B cell (primary cell): Measurements from ENCODE around the gene PTPRG. TPM values are rescaled to one million over a fixed set of nuclear protein-coding genes. Genes with fewer than 3 reads are reported as not detected.

Experiments used
- ATAC-seq: fragments of 200-7000 bp; cut with Tn5 transposase; one replicate; pipeline ENCODE4 v1.10.0; 2021; ENCODE audit warnings: low read depth, mild to moderate bottlenecking, moderate number of reproducible peaks, moderate library complexity
- CTCF ChIA-PET: fragments of 350-600 bp; sonication (Branson Sonifier 250); formaldehyde crosslinking; loops from one replicate; lab custom pipeline; 2021; ENCODE audit warnings: antibody characterized with exemption, inconsistent platforms; lab: Charles Lee
- POLR2A ChIA-PET: fragments of 350-600 bp; sonication (Branson Sonifier 250); formaldehyde crosslinking; loops from one replicate; lab custom pipeline; 2021; ENCODE audit warnings: antibody characterized with exemption; lab: Charles Lee
- DNase-seq: peaks from one replicate; pipeline ENCODE4 v3.0.0; 2013
- H2AFZ ChIP-seq: 2 replicates; pipeline ENCODE4 v1.6.1; 2012; ENCODE audit warnings: mild to moderate bottlenecking, low read depth, low read length; ENCODE audit not compliant: insufficient read depth, poor library complexity, severe bottlenecking
- H3K27ac ChIP-seq, 2 donors: 1 replicate in 1 of 2; 2 replicates in 1 of 2; pipeline ENCODE4 v1.5.1; 2012 to 2013; ENCODE audit warnings: low read length in 2 of 2, mild to moderate bottlenecking in 2 of 2, moderate library complexity in 1 of 2
- H3K27me3 ChIP-seq, 4 experiments: fragments of 200-600 bp in 1 of 4; sonication (generic) in 1 of 4; replicated peaks in 1 of 4; 1 replicate in 2 of 4; 2 replicates in 2 of 4; pipeline versions ENCODE4 v1.6.1 to v1.7.0; 2013 to 2016; ENCODE audit warnings: low read length in 3 of 4, mild to moderate bottlenecking in 2 of 4, mixed read lengths in 1 of 4, moderate library complexity in 1 of 4; ENCODE audit not compliant: insufficient read depth in 4 of 4, control insufficient read depth in 3 of 4; ENCODE audit errors: control extremely low read depth in 1 of 4
- H3K36me3 ChIP-seq, 2 experiments: replicated peaks in 1 of 2; 1 replicate in 1 of 2; 2 replicates in 1 of 2; pipeline versions ENCODE4 v1.6.1 to v1.7.1; 2013; ENCODE audit warnings: low read length in 1 of 2; ENCODE audit not compliant: insufficient read depth in 2 of 2, control insufficient read depth in 1 of 2; ENCODE audit errors: control extremely low read depth in 1 of 2, extremely low read depth in 1 of 2
- H3K4me1 ChIP-seq, 2 donors: fragments of 200-600 bp in 1 of 2; sonication (generic) in 1 of 2; 1 replicate in 1 of 2; 2 replicates in 1 of 2; pipeline versions ENCODE4 v1.5.1 to v1.6.1; 2013 to 2017; ENCODE audit warnings: low read length in 2 of 2; ENCODE audit not compliant: control insufficient read depth in 2 of 2, insufficient read depth in 2 of 2
- H3K4me2 ChIP-seq: replicated peaks from 2 replicates; pipeline ENCODE3; 2012; ENCODE audit warnings: mild to moderate bottlenecking, low read depth, low read length; ENCODE audit not compliant: poor library complexity, severe bottlenecking
- H3K4me3 ChIP-seq, 5 experiments: fragments of 200-600 bp in 1 of 5; sonication (generic) in 1 of 5; 1 replicate in 3 of 5; 2 replicates in 2 of 5; pipeline versions ENCODE4 v1.5.1 to v1.7.0; 2011 to 2016; ENCODE audit warnings: low read length in 4 of 5, mild to moderate bottlenecking in 4 of 5, low read depth in 2 of 5, control low read depth in 1 of 5, moderate library complexity in 1 of 5; ENCODE audit not compliant: insufficient read depth in 1 of 5; ENCODE audit errors: control extremely low read depth in 1 of 5, extremely low read depth in 1 of 5
- H3K79me2 ChIP-seq: fragments of 200-600 bp; sonication (generic); one replicate; pipeline ENCODE4 v1.6.0; 2016; ENCODE audit warnings: low read length; ENCODE audit not compliant: control insufficient read depth, insufficient read depth
- H3K9ac ChIP-seq: fragments of 200-600 bp; sonication (generic); 2 replicates; pipeline ENCODE4 v1.6.1; 2017; ENCODE audit warnings: mild to moderate bottlenecking, low read length, moderate library complexity
- H3K9me3 ChIP-seq, 3 donors: one replicate each; pipeline versions ENCODE4 v1.6.1 to v1.7.1; 2013; ENCODE audit warnings: low read length in 2 of 3; ENCODE audit not compliant: control insufficient read depth in 2 of 3, insufficient read depth in 1 of 3; ENCODE audit errors: control extremely low read depth in 1 of 3
- H4K20me1 ChIP-seq: 2 replicates; pipeline ENCODE4 v1.6.0; 2012; ENCODE audit warnings: mild to moderate bottlenecking, low read length; ENCODE audit not compliant: insufficient read depth, control insufficient read depth, poor library complexity, severe bottlenecking
- H3K27ac Mint-ChIP-seq: one replicate; pipeline ENCODE4 v1.8.0; 2021; ENCODE audit warnings: mixed read lengths
- H3K27me3 Mint-ChIP-seq: one replicate; pipeline ENCODE4 v1.8.0; 2021; ENCODE audit warnings: mixed read lengths
- H3K4me1 Mint-ChIP-seq: one replicate; pipeline ENCODE4 v1.8.0; 2021; ENCODE audit warnings: mixed read lengths
- H3K4me3 Mint-ChIP-seq: one replicate; pipeline ENCODE4 v1.8.0; 2021; ENCODE audit warnings: mixed read lengths
- H3K9me3 Mint-ChIP-seq: one replicate; pipeline ENCODE4 v1.8.0; 2022; ENCODE audit warnings: mixed read lengths; ENCODE audit not compliant: insufficient read depth
- EZH2 ChIP-seq: IDR thresholded peaks from 2 replicates; pipeline ENCODE4 v1.6.1; 2012; ENCODE audit warnings: borderline replicate concordance, low read depth, mild to moderate bottlenecking, moderate library complexity, low read length; ENCODE audit not compliant: insufficient read depth, poor library complexity, severe bottlenecking
- WGBS: methylation state at CpG from one replicate; pipeline ENCODE4 v1.1.5; 2013; ENCODE audit warnings: missing lambda C conversion rate; ENCODE audit not compliant: insufficient coverage; 5-methylcytosine and 5-hydroxymethylcytosine counted together
- intact Hi-C: fragments of 100-400 bp; cut with micrococcal nuclease; formaldehyde crosslinking; loops from one replicate; pipeline ENCODE4 v1.10.0; 2022
- polyA plus RNA-seq: library from polyadenylated mRNA; depleted of rRNA; stranded (reverse); fragments of >200 nt; gene quantifications from 2 replicates; pipeline ENCODE4 v1.2.3, GENCODE V29; 2012
- total RNA-seq, 2 donors: library from RNA; stranded (reverse); fragments of 120-200 nt in 1 of 2; gene quantifications; 1 replicate in 1 of 2; 2 replicates in 1 of 2; pipeline versions ENCODE4 v1.2.3 to v1.2.4, GENCODE V29; 2013 to 2022
- TF ChIP-seq, protein P1 (sequence below): fragments of 200-600 bp; IDR thresholded peaks from one replicate; pipeline ENCODE4 v1.8.0; 2022; ENCODE audit warnings: antibody characterized with exemption, mild to moderate bottlenecking

The PTPRG gene
- total and polyA plus RNA-seq, 2 donors (not counting 1 experiment from before 2014, with no cell fraction given) = 0.12 to 1.3 TPM

- no peaks in the 10 kb centered on the region for H3K4me1 Mint-ChIP-seq
- H3K4me3 Mint-ChIP-seq = no peak overlapping the region
- Histone ChIP-seq H3K27me3 (no peaks in the 10 kb centered on the region), H3K27ac (no peak overlapping the region), H2AFZ (no peak overlapping the region), H3K9me3 (no peaks in the 10 kb centered on the region), H4K20me1 (no peaks in the 10 kb centered on the region), H3K4me2 (no peak overlapping the region), H3K9ac (no peak overlapping the region), H3K4me1 (no peaks in the 10 kb centered on the region), H3K79me2 (no peaks in the 10 kb centered on the region), H3K36me3 (no peaks in the 10 kb centered on the region), H3K4me3 (no peak overlapping the region)
- intact Hi-C loops = no loop called here
- ATAC-seq (no peak), DNase-seq (no peak)
- POLR2A ChIA-PET = no interaction called here
- H3K27ac Mint-ChIP-seq = no peak overlapping the region
- H3K9me3 Mint-ChIP-seq = no peaks in the 10 kb centered on the region
- CTCF ChIA-PET = no interaction called here
- H3K27me3 Mint-ChIP-seq = peaks cover 6% of the 10 kb centered on the region
- no peak for TF ChIP-seq EZH2
- TF ChIP-seq, protein P1, sequence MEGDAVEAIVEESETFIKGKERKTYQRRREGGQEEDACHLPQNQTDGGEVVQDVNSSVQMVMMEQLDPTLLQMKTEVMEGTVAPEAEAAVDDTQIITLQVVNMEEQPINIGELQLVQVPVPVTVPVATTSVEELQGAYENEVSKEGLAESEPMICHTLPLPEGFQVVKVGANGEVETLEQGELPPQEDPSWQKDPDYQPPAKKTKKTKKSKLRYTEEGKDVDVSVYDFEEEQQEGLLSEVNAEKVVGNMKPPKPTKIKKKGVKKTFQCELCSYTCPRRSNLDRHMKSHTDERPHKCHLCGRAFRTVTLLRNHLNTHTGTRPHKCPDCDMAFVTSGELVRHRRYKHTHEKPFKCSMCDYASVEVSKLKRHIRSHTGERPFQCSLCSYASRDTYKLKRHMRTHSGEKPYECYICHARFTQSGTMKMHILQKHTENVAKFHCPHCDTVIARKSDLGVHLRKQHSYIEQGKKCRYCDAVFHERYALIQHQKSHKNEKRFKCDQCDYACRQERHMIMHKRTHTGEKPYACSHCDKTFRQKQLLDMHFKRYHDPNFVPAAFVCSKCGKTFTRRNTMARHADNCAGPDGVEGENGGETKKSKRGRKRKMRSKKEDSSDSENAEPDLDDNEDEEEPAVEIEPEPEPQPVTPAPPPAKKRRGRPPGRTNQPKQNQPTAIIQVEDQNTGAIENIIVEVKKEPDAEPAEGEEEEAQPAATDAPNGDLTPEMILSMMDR = no peak
- WGBS = no CpG with 5 or more reads among the region's 4 CpGs
Observed at GRCh38 chr3:61601831-61602230, 40.5 kb downstream of the PTPRG start.

GRCh38 chr3:61602466-61602865 lies 41.1 kb downstream of the PTPRG start:
- H2AFZ ChIP-seq = no peak overlapping the region
- WGBS = 83% methylated on average over 1 of the region's 3 CpGs
- no peaks in the 10 kb centered on the region for H3K4me1 ChIP-seq
- Mint-ChIP-seq H3K27me3 (peaks cover 6% of the 10 kb centered on the region), H3K9me3 (no peaks in the 10 kb centered on the region), H3K4me3 (no peak overlapping the region), H3K4me1 (no peaks in the 10 kb centered on the region), H3K27ac (no peak overlapping the region)
- H4K20me1 ChIP-seq = no peaks in the 10 kb centered on the region
- H3K27me3 ChIP-seq = no peaks in the 10 kb centered on the region
- POLR2A ChIA-PET = no interaction called here
- no peak for TF ChIP-seq EZH2
- TF ChIP-seq, protein P1 = no peak
- ATAC-seq (no peak), DNase-seq (no peak)
- no peak overlapping the region for H3K27ac ChIP-seq
- no peaks in the 10 kb centered on the region for H3K9me3 ChIP-seq
- no peaks in the 10 kb centered on the region for H3K36me3 ChIP-seq
- CTCF ChIA-PET = no interaction called here
- intact Hi-C loops = no loop called here
- H3K9ac ChIP-seq = no peak overlapping the region
- no peaks in the 10 kb centered on the region for H3K79me2 ChIP-seq
- H3K4me3 ChIP-seq = no peak overlapping the region
- no peak overlapping the region for H3K4me2 ChIP-seq
